GM19025 (cell line): Measurements from ENCODE around the gene FANCC.

Experiments used
- ATAC-seq: cut with Tn5 transposase; IDR thresholded peaks from one replicate; pipeline ENCODE4 v1.9.1; 2021; ENCODE audit warnings: mild to moderate bottlenecking, low read depth, moderate library complexity; ENCODE audit not compliant: unreplicated experiment

FANCC gene

GRCh38 chr9:95058121-95058785, 259.3 kb downstream of the FANCC start:
- no peak for ATAC-seq

GRCh38 chr9:95057101-95057500, 260.4 kb downstream of the FANCC start:
- ATAC-seq, result no peak

- no peak for ATAC-seq
These were observed 261.5 kb downstream of the FANCC start for GRCh38 chr9:95055851-95056551.

GRCh38 chr9:95055334-95055850, 262.1 kb downstream of the FANCC start:
- ATAC-seq, result no peak

- no peak for ATAC-seq
These were observed 263.6 kb downstream of the FANCC start for GRCh38 chr9:95053611-95054570.

- no peak for ATAC-seq
These were observed 267.7 kb downstream of the FANCC start for GRCh38 chr9:95049761-95050160.
